ENCODE results near the gene RPIA. TPM values are rescaled to one million over a fixed set of nuclear protein-coding genes. Genes with fewer than 3 reads are reported as not detected.

Gene RPIA
- total and polyA plus RNA-seq, 2 of the 4 experiments (the other 2 are of a cell fraction), result 4.1 to 8.6 TPM

DNA sequence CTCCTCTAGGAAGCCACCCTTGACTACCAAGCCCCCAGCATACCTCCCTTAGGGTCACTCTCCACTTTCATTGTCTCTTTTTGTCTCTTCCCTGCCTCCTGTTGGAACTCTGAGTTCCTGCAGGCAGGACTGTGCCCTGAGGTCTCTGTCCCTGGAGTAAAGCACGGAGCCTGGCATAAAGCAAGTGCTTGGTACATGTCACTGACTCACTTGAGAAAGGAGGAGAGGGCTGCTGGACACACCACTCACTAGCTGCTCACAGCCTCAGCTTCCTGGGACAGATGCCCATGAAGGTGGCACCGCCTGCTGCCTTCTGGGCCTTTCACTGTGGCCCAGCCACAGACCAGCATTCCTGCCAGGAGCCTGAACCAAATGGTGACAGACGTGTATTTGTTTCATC lies 64.4 kb downstream of the RPIA start:
- POLR2A ChIA-PET (ENCODE audit: unreplicated experiment), result no interaction called here
- no peak overlapping the region for H3K9ac ChIP-seq (ENCODE audit: low read depth, low read length)
- H3K27ac ChIP-seq (ENCODE audit: insufficient read depth, low read length), result no peak overlapping the region
- intact Hi-C loops (cut with micrococcal nuclease), result no loop called here
- H2AK9ac ChIP-seq (replicated peaks; ENCODE audit: low read depth, low read length, poor library complexity), result no peak overlapping the region
- H3K4ac ChIP-seq (ENCODE audit: low read depth, low read length), result no peak overlapping the region
- H4K5ac ChIP-seq (ENCODE audit: low read depth, low read length), result no peak overlapping the region
- H4K20me1 ChIP-seq (ENCODE audit: insufficient read depth, low read length), result no peaks in the 10 kb centered on the region
- no peak overlapping the region for H3K56ac ChIP-seq (ENCODE audit: extremely low read depth, insufficient read depth, low read length)
- in situ Hi-C loops (cut with MboI; ENCODE audit: low sequenced_read_pairs), result no loop called here
- ATAC-seq (ENCODE audit: low read depth) (no peak), DNase-seq (no peak)
- no peaks in the 10 kb centered on the region for H3K27me3 ChIP-seq (ENCODE audit: control insufficient read depth, insufficient read depth, low read length)
- no peak overlapping the region for H3K14ac ChIP-seq (replicated peaks; ENCODE audit: low read depth, low read length)
- no peak overlapping the region for H2BK120ac ChIP-seq (ENCODE audit: low read depth, low read length)
- no peak overlapping the region for H2AFZ ChIP-seq (replicated peaks; ENCODE audit: low read length, poor library complexity)
- CTCF ChIA-PET, result no interaction called here
- dilution Hi-C loops (cut with HindIII; ENCODE audit: low sequenced_read_pairs, unreplicated experiment), result no loop called here
- H3K18ac ChIP-seq (ENCODE audit: low read depth, low read length), result no peak overlapping the region
- H2AK5ac ChIP-seq (ENCODE audit: low read depth, low read length), result no peak overlapping the region
- H2BK20ac ChIP-seq (ENCODE audit: low read depth, low read length), result no peak overlapping the region
- H4K8ac ChIP-seq (ENCODE audit: low read depth in 2 of 2, low read length in 2 of 2), result no peak overlapping the region
- peaks cover 3% of the 10 kb centered on the region; the same call in 1 of the 2 replicates for H3K36me3 ChIP-seq (ENCODE audit: control insufficient read depth, insufficient read depth, low read length)
- no CpG with 5 or more reads among the region's 3 CpGs for WGBS, 2 experiments (ENCODE audit: extremely low coverage in 2 of 2, insufficient read length in 1 of 2)
- no peak overlapping the region for H2BK5ac ChIP-seq (ENCODE audit: low read depth, low read length, poor library complexity, severe bottlenecking)
- H3K9me1 ChIP-seq (ENCODE audit: insufficient read depth, low read length), result no peaks in the 10 kb centered on the region
- no peaks in the 10 kb centered on the region for H3K9me3 ChIP-seq (ENCODE audit: control insufficient read depth, insufficient read depth, low read length)
- no peaks in the 10 kb centered on the region for H3K79me1 ChIP-seq (ENCODE audit: low read depth in 1 of 2, low read length in 2 of 2)
- H3K23ac ChIP-seq (ENCODE audit: low read depth, low read length), result no peak overlapping the region
- TF ChIP-seq SMC3 (IDR thresholded peaks at IDR 0.05; ENCODE audit: low read depth, low read length) (no peak), MAZ (IDR thresholded peaks at IDR 0.05; ENCODE audit: borderline replicate concordance, low read depth, low read length) (no peak), MAFK (IDR thresholded peaks at IDR 0.05; ENCODE audit: low read depth, low read length) (no peak), CEBPB (IDR thresholded peaks at IDR 0.05; ENCODE audit: low read depth, low read length) (no peak), RFX5 (IDR thresholded peaks at IDR 0.05; ENCODE audit: low read depth, low read length) (no peak), BHLHE40 (IDR thresholded peaks at IDR 0.05; ENCODE audit: low read depth, low read length) (no peak), NFE2L2 (IDR thresholded peaks at IDR 0.05; ENCODE audit: low read depth, low read length) (no peak), POLR2A (IDR thresholded peaks at IDR 0.05; ENCODE audit: low read depth, low read length) (no peak)
- H2BK15ac ChIP-seq (ENCODE audit: low read depth, low read length), result no peak overlapping the region
- H3K4me2 ChIP-seq (ENCODE audit: low read depth, low read length), result no peak overlapping the region
- no peak overlapping the region for H4K91ac ChIP-seq (ENCODE audit: insufficient read depth, low read depth, low read length)
- BruUV-seq (replicated peaks), result no TSS peak
- H3K4me3 ChIP-seq (ENCODE audit: insufficient read depth, low read depth, low read length), result no peak overlapping the region
- no peaks in the 10 kb centered on the region for H3K4me1 ChIP-seq (ENCODE audit: control insufficient read depth, insufficient read depth, low read length)
